ENCODE data around the gene RPP40. TPM values are rescaled to one million over a fixed set of nuclear protein-coding genes. Genes with fewer than 3 reads are reported as not detected.

The RPP40 gene
- polyA plus RNA-seq, 2 of the 4 experiments (the other 2 are of a cell fraction), result 17.8 to 33.9 TPM

DNA sequence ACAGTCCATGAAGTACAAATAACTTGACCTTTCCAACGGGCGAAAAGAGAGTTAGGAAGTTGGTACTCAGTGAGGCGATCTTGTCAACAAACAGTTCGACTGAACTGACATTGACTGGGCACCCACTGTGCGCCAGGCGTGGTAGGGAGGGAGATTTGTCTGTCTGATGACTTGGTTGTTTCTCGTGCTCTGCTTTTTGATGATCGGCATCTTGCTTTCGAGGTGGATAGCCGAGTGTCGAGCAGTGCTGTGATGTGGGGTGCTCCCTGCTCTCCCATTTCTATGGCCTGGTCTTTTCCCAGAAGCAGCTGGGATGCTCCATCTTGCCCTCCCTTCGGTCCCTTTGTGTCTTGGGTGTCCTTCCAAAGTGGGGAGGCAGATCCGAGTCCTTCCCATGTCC lies 30.4 kb downstream of the RPP40 start:
- TF ChIP-seq, protein P1, sequence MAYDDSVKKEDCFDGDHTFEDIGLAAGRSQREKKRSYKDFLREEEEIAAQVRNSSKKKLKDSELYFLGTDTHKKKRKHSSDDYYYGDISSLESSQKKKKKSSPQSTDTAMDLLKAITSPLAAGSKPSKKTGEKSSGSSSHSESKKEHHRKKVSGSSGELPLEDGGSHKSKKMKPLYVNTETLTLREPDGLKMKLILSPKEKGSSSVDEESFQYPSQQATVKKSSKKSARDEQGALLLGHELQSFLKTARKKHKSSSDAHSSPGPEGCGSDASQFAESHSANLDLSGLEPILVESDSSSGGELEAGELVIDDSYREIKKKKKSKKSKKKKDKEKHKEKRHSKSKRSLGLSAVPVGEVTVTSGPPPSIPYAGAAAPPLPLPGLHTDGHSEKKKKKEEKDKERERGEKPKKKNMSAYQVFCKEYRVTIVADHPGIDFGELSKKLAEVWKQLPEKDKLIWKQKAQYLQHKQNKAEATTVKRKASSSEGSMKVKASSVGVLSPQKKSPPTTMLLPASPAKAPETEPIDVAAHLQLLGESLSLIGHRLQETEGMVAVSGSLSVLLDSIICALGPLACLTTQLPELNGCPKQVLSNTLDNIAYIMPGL (CRISPR knock-in tag; IDR thresholded peaks at IDR 0.05; ENCODE audit: borderline replicate concordance), result no peak
- TF ChIP-seq TP53 (CRISPR knock-in tag; IDR thresholded peaks at IDR 0.05), result no peak
- TF ChIP-seq, protein P2, sequence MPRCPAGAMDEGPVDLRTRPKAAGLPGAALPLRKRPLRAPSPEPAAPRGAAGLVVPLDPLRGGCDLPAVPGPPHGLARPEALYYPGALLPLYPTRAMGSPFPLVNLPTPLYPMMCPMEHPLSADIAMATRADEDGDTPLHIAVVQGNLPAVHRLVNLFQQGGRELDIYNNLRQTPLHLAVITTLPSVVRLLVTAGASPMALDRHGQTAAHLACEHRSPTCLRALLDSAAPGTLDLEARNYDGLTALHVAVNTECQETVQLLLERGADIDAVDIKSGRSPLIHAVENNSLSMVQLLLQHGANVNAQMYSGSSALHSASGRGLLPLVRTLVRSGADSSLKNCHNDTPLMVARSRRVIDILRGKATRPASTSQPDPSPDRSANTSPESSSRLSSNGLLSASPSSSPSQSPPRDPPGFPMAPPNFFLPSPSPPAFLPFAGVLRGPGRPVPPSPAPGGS (IDR thresholded peaks at IDR 0.05), result no peak
- no peak for TF ChIP-seq CBX2 (IDR thresholded peaks at IDR 0.05; ENCODE audit: borderline replicate concordance, low read depth)
- no peak for TF ChIP-seq FOSB (CRISPR knock-in tag; IDR thresholded peaks at IDR 0.05)
- no peak for TF ChIP-seq HOXA7 (CRISPR knock-in tag; IDR thresholded peaks at IDR 0.05)
- TF ChIP-seq EP300 (IDR thresholded peaks at IDR 0.05), result no peak
- TF ChIP-seq, protein P3, sequence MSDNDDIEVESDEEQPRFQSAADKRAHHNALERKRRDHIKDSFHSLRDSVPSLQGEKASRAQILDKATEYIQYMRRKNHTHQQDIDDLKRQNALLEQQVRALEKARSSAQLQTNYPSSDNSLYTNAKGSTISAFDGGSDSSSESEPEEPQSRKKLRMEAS (IDR thresholded peaks at IDR 0.05), result no peak
- TF ChIP-seq, protein P4, sequence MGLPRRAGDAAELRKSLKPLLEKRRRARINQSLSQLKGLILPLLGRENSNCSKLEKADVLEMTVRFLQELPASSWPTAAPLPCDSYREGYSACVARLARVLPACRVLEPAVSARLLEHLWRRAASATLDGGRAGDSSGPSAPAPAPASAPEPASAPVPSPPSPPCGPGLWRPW (IDR thresholded peaks at IDR 0.05), result no peak
- no peak for TF ChIP-seq HDAC2 (IDR thresholded peaks at IDR 0.05)
- TF ChIP-seq, protein P5, sequence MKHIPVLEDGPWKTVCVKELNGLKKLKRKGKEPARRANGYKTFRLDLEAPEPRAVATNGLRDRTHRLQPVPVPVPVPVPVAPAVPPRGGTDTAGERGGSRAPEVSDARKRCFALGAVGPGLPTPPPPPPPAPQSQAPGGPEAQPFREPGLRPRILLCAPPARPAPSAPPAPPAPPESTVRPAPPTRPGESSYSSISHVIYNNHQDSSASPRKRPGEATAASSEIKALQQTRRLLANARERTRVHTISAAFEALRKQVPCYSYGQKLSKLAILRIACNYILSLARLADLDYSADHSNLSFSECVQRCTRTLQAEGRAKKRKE (CRISPR knock-in tag; IDR thresholded peaks at IDR 0.05; ENCODE audit: low read depth), result no peak
- TF ChIP-seq RFX5 (IDR thresholded peaks at IDR 0.05), result no peak
- no peak for TF ChIP-seq RARB (CRISPR knock-in tag; IDR thresholded peaks at IDR 0.05)
- no peak for TF ChIP-seq TFCP2L1 (CRISPR knock-in tag; IDR thresholded peaks at IDR 0.05)
- TF ChIP-seq HOXB13 (CRISPR knock-in tag; IDR thresholded peaks at IDR 0.05; ENCODE audit: low read depth), result no peak
- no peak for TF ChIP-seq FOSL2 (IDR thresholded peaks at IDR 0.05)
- TF ChIP-seq FOSL2 (CRISPR knock-in tag; IDR thresholded peaks at IDR 0.05), result no peak
- FAIRE-seq, result no peak
- Histone ChIP-seq H3K27ac (no peak overlapping the region), H3K4me2 (no peak overlapping the region), H3K9me3 (no peaks in the 10 kb centered on the region), H3K4me3 (no peak overlapping the region), H3K4me1 (no peaks in the 10 kb centered on the region)
- DNase-seq (ENCODE audit: low read depth in 1 of 2, low spot score in 1 of 2), result no peak
- ChIA-PET POLR2A (no interaction called here), CTCF (interaction anchor here (0.6 kb wide), 1 partner anchor 1275 kb away, joined by 4 read pairs; no protein-coding TSS in a partner anchor)
- 85% methylated on average over 13 of the region's 13 CpGs for WGBS (ENCODE audit: missing lambda C conversion rate)
- ATAC-seq, result no peak

DNA sequence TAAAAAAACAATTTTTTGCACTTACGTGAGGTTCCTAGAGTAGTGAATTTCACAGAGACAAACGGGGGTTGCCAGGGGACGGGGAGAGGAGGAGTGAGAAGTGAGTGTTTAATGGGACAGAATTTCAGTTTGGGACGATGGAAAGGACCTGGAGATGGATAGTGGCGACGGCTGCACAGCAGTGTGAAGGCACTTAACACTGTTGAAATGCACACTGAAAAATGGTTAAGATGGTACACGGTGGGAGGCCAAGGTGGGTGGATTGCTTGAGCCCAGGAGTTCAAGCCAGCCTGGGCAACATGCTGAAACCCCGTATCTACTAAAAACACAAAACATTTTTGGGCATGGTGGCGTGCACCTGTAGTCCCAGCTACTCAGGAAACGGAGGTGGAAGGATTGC lies 31.4 kb downstream of the RPP40 start:
- WGBS (ENCODE audit: missing lambda C conversion rate), result 81% methylated on average over 10 of the region's 10 CpGs
- H3K4me3 ChIP-seq, result no peak overlapping the region
- no peak overlapping the region for H3K27ac ChIP-seq
- POLR2A ChIA-PET, result no interaction called here
- H3K4me2 ChIP-seq, result no peak overlapping the region
- H3K4me1 ChIP-seq, result no peaks in the 10 kb centered on the region
- H3K9me3 ChIP-seq, result no peaks in the 10 kb centered on the region
- TF ChIP-seq POLR2AphosphoS2 (conservative IDR thresholded peaks at IDR 0.05; ENCODE audit: low read length) (no peak), FOXS1 (CRISPR knock-in tag; IDR thresholded peaks at IDR 0.05) (no peak), RFX5 (IDR thresholded peaks at IDR 0.05) (no peak), NR3C1 (IDR thresholded peaks at IDR 0.05) (no peak), BHLHE40 (IDR thresholded peaks at IDR 0.05; ENCODE audit: low read depth, low read length) (no peak), MYC (IDR thresholded peaks at IDR 0.05; ENCODE audit: borderline replicate concordance, low read length) (no peak), KDM1A (IDR thresholded peaks at IDR 0.05; ENCODE audit: low read depth) (no peak), MAFK (IDR thresholded peaks at IDR 0.05; ENCODE audit: partially characterized antibody) (no peak), HEYL (CRISPR knock-in tag; IDR thresholded peaks at IDR 0.05) (no peak), TP53 (CRISPR knock-in tag; IDR thresholded peaks at IDR 0.05) (no peak), SMC3 (IDR thresholded peaks at IDR 0.05) (no peak), CHD2 (IDR thresholded peaks at IDR 0.05; ENCODE audit: low read length, partially characterized antibody) (no peak), HOXB13 (CRISPR knock-in tag; IDR thresholded peaks at IDR 0.05; ENCODE audit: low read depth) (no peak)
- TF ChIP-seq, protein P5 (CRISPR knock-in tag; IDR thresholded peaks at IDR 0.05; ENCODE audit: low read depth), result no peak
- TF ChIP-seq, protein P6, sequence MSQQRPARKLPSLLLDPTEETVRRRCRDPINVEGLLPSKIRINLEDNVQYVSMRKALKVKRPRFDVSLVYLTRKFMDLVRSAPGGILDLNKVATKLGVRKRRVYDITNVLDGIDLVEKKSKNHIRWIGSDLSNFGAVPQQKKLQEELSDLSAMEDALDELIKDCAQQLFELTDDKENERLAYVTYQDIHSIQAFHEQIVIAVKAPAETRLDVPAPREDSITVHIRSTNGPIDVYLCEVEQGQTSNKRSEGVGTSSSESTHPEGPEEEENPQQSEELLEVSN (IDR thresholded peaks at IDR 0.05; ENCODE audit: borderline replicate concordance, low read depth), result no peak
- CTCF ChIA-PET, result no interaction called here
- no peak for ATAC-seq
- DNase-seq (ENCODE audit: low read depth in 1 of 2, low spot score in 1 of 2), result no peak
- FAIRE-seq, result no peak
